PC-3 (cell line): ENCODE data around the gene FAAP100. TPM values are rescaled to one million over a fixed set of nuclear protein-coding genes. Genes with fewer than 3 reads are reported as not detected.

Experiments used
- ATAC-seq: fragments of 200-7000 bp; cut with Tn5 transposase; 2 replicates; pipeline ENCODE4 v1.9.1; 2020; ENCODE audit warnings: mild to moderate bottlenecking, moderate library complexity
- BruUV-seq: library from RNA; stranded (reverse); fragments of 400-500 nt; replicated peaks from 2 replicates; lab custom pipeline; 2021; lab: Mats Ljungman, UMichigan
- CTCF ChIA-PET: fragments of 300-600 bp; sonication (Branson Sonifier 250); formaldehyde crosslinking; loops from one replicate; lab custom pipeline; 2022; ENCODE audit warnings: antibody characterized with exemption; lab: Charles Lee
- POLR2A ChIA-PET: fragments of 300-600 bp; sonication (Branson Sonifier 250); formaldehyde crosslinking; loops from one replicate; lab custom pipeline; 2022; ENCODE audit warnings: antibody characterized with exemption; ENCODE audit not compliant: unreplicated experiment; lab: Charles Lee
- DNase-seq: peaks from one replicate; pipeline ENCODE4 v3.0.0-alpha.2; 2015
- H2AFZ ChIP-seq: fragments of 300-600 bp; sonication (generic); 2 replicates; pipeline ENCODE4 v1.6.0; 2016; ENCODE audit warnings: antibody characterized with exemption, low read length
- H3F3A ChIP-seq: fragments of 300-600 bp; sonication (generic); one replicate; pipeline ENCODE4 v1.6.0; 2017; ENCODE audit warnings: antibody characterized with exemption, low read length, control low read depth, mild to moderate bottlenecking; ENCODE audit not compliant: unreplicated experiment
- H3K27ac ChIP-seq: fragments of 300-600 bp; sonication (generic); 2 replicates; pipeline ENCODE4 v1.5.1; 2016; ENCODE audit warnings: mild to moderate bottlenecking, low read length
- H3K27me3 ChIP-seq: fragments of 300-600 bp; sonication (generic); 2 replicates; pipeline ENCODE4 v1.6.1; 2016; ENCODE audit warnings: low read length, mixed read lengths
- H3K36me3 ChIP-seq: fragments of 300-600 bp; sonication (generic); 2 replicates; pipeline ENCODE4 v1.6.1; 2016; ENCODE audit warnings: low read depth, mixed run types, low read length, mixed read lengths
- H3K4me1 ChIP-seq: fragments of 300-600 bp; sonication (generic); 2 replicates; pipeline ENCODE4 v1.5.1; 2016; ENCODE audit warnings: low read length; ENCODE audit not compliant: insufficient read depth
- H3K4me2 ChIP-seq: fragments of 300-600 bp; sonication (generic); 2 replicates; pipeline ENCODE4 v1.6.0; 2016; ENCODE audit warnings: low read length
- H3K4me3 ChIP-seq: fragments of 300-600 bp; sonication (generic); 2 replicates; pipeline ENCODE4 v1.5.1; 2016; ENCODE audit warnings: mild to moderate bottlenecking, low read length, mixed read lengths
- H3K79me2 ChIP-seq: fragments of 300-600 bp; sonication (generic); 2 replicates; pipeline ENCODE4 v1.6.1; 2017; ENCODE audit warnings: low read length, mixed read lengths
- H3K9ac ChIP-seq: fragments of 300-600 bp; sonication (generic); 2 replicates; pipeline ENCODE4 v1.6.0; 2016; ENCODE audit warnings: mild to moderate bottlenecking, low read length
- H3K9me2 ChIP-seq: fragments of 300-600 bp; sonication (generic); replicated peaks from 2 replicates; pipeline ENCODE4 v1.6.1; 2016; ENCODE audit warnings: mixed run types, low read length, mixed read lengths
- H3K9me3 ChIP-seq: fragments of 300-600 bp; sonication (generic); 2 replicates; pipeline ENCODE4 v1.6.1; 2016; ENCODE audit warnings: low read length, mixed read lengths
- H4K20me1 ChIP-seq: fragments of 300-600 bp; sonication (generic); 2 replicates; pipeline ENCODE4 v1.6.1; 2016; ENCODE audit warnings: low read length, mixed read lengths
- EZH2 ChIP-seq: fragments of 300-600 bp; sonication (generic); IDR thresholded peaks from one replicate; pipeline ENCODE4 v1.6.1; 2017; ENCODE audit warnings: antibody characterized with exemption, mild to moderate bottlenecking, low read length; ENCODE audit not compliant: unreplicated experiment
- EZH2phosphoT487 ChIP-seq: fragments of 300-600 bp; sonication (generic); IDR thresholded peaks from 2 replicates; pipeline ENCODE4 v1.6.1; 2018; ENCODE audit warnings: mild to moderate bottlenecking, antibody characterized with exemption, low read length, borderline replicate concordance
- intact Hi-C: fragments of 100-400 bp; cut with micrococcal nuclease; formaldehyde crosslinking; loops from 2 replicates; pipeline ENCODE4 v1.9.0; 2023
- total RNA-seq: library from RNA; depleted of rRNA; stranded (reverse); fragments of >200 nt; gene quantifications from 2 replicates; pipeline ENCODE4 v1.2.3, GENCODE V29; 2014
- TF ChIP-seq, protein P1 (sequence below): fragments of 300-600 bp; sonication (generic); conservative IDR thresholded peaks from 2 replicates; pipeline ENCODE4 v1.5.1; 2017; ENCODE audit warnings: antibody characterized with exemption, low read depth, mild to moderate bottlenecking, low read length

FAAP100 gene
- total RNA-seq, 1 experiment from 2014 or later: 23.3 TPM

DNA sequence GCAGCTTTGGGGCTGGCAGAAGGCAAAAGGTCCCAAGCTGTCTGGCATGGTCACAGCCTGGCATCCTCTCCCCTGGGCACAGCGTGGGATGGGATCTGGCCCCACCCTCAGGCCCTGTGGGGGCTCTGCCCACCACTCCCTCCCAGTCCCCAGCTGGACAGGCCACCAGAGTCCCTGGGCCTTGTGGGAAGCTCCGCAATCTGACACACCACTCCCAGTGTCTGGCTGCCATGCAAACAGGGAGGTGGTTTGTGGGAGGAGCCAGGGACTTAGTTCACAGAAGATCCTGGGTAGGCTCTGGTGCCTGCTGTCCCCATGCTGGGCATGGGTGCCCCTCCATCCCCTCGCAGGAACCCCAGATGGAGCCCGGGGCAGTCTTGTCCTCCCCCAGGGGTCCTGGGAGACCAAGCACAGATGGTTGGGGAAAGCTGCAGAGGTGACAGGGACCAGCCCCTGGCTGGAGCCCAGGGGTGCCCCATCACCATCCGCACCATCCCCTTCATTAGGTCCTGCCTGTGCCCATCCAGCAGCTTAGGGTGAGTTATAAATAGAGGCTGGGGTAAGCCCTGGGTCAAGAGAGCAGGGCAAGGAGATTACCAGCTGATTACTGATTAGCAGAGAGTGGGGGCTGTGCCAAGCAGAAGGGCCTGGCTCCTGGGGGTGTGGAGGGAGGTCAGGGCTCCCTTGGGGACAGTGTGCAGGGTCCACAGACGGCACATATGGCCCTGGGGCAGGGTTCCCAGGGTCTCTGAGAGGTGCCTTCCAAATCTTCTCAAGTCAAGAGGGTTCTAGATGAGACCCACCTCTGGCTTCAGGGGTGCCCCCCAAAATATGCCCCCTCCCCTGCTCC, 17.8 kb downstream of the FAAP100 start:
- no peaks in the 10 kb centered on the region for H3K79me2 ChIP-seq
- CTCF ChIA-PET: no interaction called here
- H3K4me3 ChIP-seq: no peak overlapping the region
- H3K9me2 ChIP-seq: no peaks in the 10 kb centered on the region
- H3K27me3 ChIP-seq: peaks cover 2% of the 10 kb centered on the region; the same call in 1 of the 2 replicates
- H3K36me3 ChIP-seq: no peaks in the 10 kb centered on the region
- intact Hi-C loops: no loop called here
- peaks cover under 1% of the 10 kb centered on the region for H3K4me1 ChIP-seq
- ATAC-seq (peak; percentile 44), DNase-seq (no peak)
- H3K4me2 ChIP-seq: no peak overlapping the region
- no peak for TF ChIP-seq EZH2phosphoT487
- no peak for TF ChIP-seq EZH2
- TF ChIP-seq, protein P1, sequence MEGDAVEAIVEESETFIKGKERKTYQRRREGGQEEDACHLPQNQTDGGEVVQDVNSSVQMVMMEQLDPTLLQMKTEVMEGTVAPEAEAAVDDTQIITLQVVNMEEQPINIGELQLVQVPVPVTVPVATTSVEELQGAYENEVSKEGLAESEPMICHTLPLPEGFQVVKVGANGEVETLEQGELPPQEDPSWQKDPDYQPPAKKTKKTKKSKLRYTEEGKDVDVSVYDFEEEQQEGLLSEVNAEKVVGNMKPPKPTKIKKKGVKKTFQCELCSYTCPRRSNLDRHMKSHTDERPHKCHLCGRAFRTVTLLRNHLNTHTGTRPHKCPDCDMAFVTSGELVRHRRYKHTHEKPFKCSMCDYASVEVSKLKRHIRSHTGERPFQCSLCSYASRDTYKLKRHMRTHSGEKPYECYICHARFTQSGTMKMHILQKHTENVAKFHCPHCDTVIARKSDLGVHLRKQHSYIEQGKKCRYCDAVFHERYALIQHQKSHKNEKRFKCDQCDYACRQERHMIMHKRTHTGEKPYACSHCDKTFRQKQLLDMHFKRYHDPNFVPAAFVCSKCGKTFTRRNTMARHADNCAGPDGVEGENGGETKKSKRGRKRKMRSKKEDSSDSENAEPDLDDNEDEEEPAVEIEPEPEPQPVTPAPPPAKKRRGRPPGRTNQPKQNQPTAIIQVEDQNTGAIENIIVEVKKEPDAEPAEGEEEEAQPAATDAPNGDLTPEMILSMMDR: no peak
- H2AFZ ChIP-seq: no peak overlapping the region
- POLR2A ChIA-PET: no interaction called here
- BruUV-seq: no TSS peak
- H3F3A ChIP-seq: no peaks in the 10 kb centered on the region
- H3K27ac ChIP-seq: no peak overlapping the region
- no peak overlapping the region for H3K9ac ChIP-seq
- H3K9me3 ChIP-seq: no peaks in the 10 kb centered on the region
- no peaks in the 10 kb centered on the region for H4K20me1 ChIP-seq

DNA sequence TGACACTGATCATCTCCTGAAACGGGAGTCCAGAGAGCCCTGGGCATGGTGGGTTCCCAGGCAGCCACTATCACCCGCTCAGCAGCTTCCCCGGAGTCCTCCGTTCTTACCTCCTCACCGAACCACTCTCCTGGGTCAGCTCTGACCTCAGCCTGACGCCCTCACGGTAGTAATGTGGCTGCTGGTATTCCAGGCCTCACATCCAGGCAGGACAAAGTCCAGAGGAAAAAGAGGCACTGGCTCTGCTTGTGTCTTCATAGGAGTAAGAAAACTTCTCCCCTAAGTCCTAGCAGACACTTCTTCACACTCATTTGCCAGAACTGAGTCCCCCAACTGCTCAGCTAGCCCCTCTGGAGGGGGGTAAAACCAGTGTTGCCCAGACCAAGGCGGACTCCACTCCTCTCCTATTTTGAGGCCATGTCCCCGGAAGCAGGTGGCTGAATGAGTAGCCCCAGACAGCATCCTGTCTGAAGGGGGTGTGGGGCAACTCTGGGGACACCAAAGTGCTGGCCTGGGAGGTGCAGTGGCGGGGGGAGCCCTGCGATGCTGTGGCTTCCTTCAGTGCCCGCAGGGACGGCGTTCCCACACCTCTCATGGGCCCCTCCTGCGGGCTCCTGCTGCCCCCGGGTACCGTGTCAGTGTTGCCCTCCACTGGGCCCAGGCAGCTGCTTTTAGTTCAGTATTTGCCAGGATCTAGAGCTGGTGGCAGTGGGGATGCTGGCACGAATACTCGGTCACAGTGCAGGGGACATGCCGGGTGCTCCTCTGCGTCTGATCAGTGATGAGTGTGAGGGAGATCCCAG, 18.6 kb downstream of the FAAP100 start:
- H3K9me2 ChIP-seq: no peaks in the 10 kb centered on the region
- H3K27me3 ChIP-seq: peaks cover 7% of the 10 kb centered on the region; the same call in 1 of the 2 replicates
- no peaks in the 10 kb centered on the region for H3K36me3 ChIP-seq
- H3K79me2 ChIP-seq: no peaks in the 10 kb centered on the region
- H3K9me3 ChIP-seq: no peaks in the 10 kb centered on the region
- POLR2A ChIA-PET: no interaction called here
- H2AFZ ChIP-seq: no peak overlapping the region
- no peak for TF ChIP-seq EZH2phosphoT487
- no peak for TF ChIP-seq EZH2
- TF ChIP-seq, protein P1: no peak
- CTCF ChIA-PET: no interaction called here
- no peak overlapping the region for H3K9ac ChIP-seq
- ATAC-seq (no peak; the same call in 1 of the 2 replicates), DNase-seq (no peak)
- H3K27ac ChIP-seq: no peak overlapping the region
- H3K4me3 ChIP-seq: no peak overlapping the region
- intact Hi-C loops: no loop called here
- BruUV-seq: no TSS peak
- no peaks in the 10 kb centered on the region for H4K20me1 ChIP-seq
- no peak overlapping the region for H3K4me2 ChIP-seq
- peaks cover 9% of the 10 kb centered on the region for H3K4me1 ChIP-seq
- H3F3A ChIP-seq: no peaks in the 10 kb centered on the region
